Fibroblast of lung (primary cell): Measurements from ENCODE around the gene DENND1A. TPM values are rescaled to one million over a fixed set of nuclear protein-coding genes. Genes with fewer than 3 reads are reported as not detected.

Source experiments
- DNase-seq, 2 donors: peaks; one replicate each; pipeline versions ENCODE4 v3.0.0 to v3.0.0-alpha.2; 2010; ENCODE audit warnings: low read depth in 2 of 2
- H2AFZ ChIP-seq: 2 replicates; pipeline ENCODE4 v1.5.1; 2012; ENCODE audit warnings: low read length, control low read depth, inconsistent platforms
- H3K27ac ChIP-seq: 2 replicates; pipeline ENCODE4 v1.5.1; 2011; ENCODE audit warnings: low read length, control low read depth; ENCODE audit not compliant: insufficient read depth
- H3K27me3 ChIP-seq: 2 replicates; pipeline ENCODE4 v1.5.1; 2011; ENCODE audit warnings: mild to moderate bottlenecking, low read length; ENCODE audit not compliant: control insufficient read depth, insufficient read depth
- H3K36me3 ChIP-seq: 2 replicates; pipeline ENCODE4 v1.5.1; 2011; ENCODE audit warnings: low read length; ENCODE audit not compliant: control insufficient read depth, insufficient read depth
- H3K4me1 ChIP-seq: 2 replicates; pipeline ENCODE4 v1.5.1; 2011; ENCODE audit warnings: low read length; ENCODE audit not compliant: control insufficient read depth, insufficient read depth; ENCODE audit errors: extremely low read depth
- H3K4me2 ChIP-seq: 2 replicates; pipeline ENCODE4 v1.5.1; 2011; ENCODE audit warnings: low read length, control low read depth; ENCODE audit not compliant: insufficient read depth; ENCODE audit errors: extremely low read depth
- H3K4me3 ChIP-seq, 4 experiments: fragments of 200-600 bp in 1 of 4; sonication (generic) in 1 of 4; replicated peaks in 1 of 4; 2 replicates each; pipeline ENCODE4 v1.5.1; 2011 to 2016; ENCODE audit warnings: low read length in 4 of 4, low read depth in 3 of 4, mild to moderate bottlenecking in 3 of 4, control low read depth in 2 of 4, inconsistent platforms in 1 of 4, mixed read lengths in 1 of 4; ENCODE audit not compliant: insufficient read depth in 1 of 4; ENCODE audit errors: control extremely low read depth in 1 of 4
- H3K79me2 ChIP-seq: 2 replicates; pipeline ENCODE4 v1.5.1; 2012; ENCODE audit warnings: mild to moderate bottlenecking, low read length, inconsistent platforms; ENCODE audit not compliant: control insufficient read depth, insufficient read depth
- H3K9ac ChIP-seq: 2 replicates; pipeline ENCODE4 v1.5.1; 2011; ENCODE audit warnings: mild to moderate bottlenecking, low read length, control low read depth; ENCODE audit not compliant: insufficient read depth
- H3K9me3 ChIP-seq: 2 replicates; pipeline ENCODE4 v1.5.1; 2012; ENCODE audit warnings: low read depth, low read length; ENCODE audit not compliant: control insufficient read depth, insufficient read depth
- H4K20me1 ChIP-seq: 2 replicates; pipeline ENCODE4 v1.5.1; 2011; ENCODE audit warnings: low read length; ENCODE audit not compliant: control insufficient read depth, insufficient read depth; ENCODE audit errors: extremely low read depth
- CTCF ChIP-seq, 2 donors: IDR thresholded peaks in 1 of 2; conservative IDR thresholded peaks in 1 of 2; 1 replicate in 1 of 2; 2 replicates in 1 of 2; pipeline ENCODE4 v1.5.1; 2011 to 2012; ENCODE audit warnings: low read length in 2 of 2, control low read depth in 1 of 2, inconsistent platforms in 1 of 2, low read depth in 1 of 2, mild to moderate bottlenecking in 1 of 2
- EZH2 ChIP-seq: IDR thresholded peaks from 2 replicates; pipeline ENCODE4 v1.5.1; 2012; ENCODE audit warnings: low read length, control low read depth, mild to moderate bottlenecking; ENCODE audit errors: missing control alignments
- polyA plus RNA-seq, 2 donors: library from polyadenylated mRNA; depleted of rRNA in 1 of 2; stranded (reverse) in 1 of 2; unstranded in 1 of 2; fragments of >200 nt; gene quantifications; 2 replicates each; pipeline ENCODE4 v1.2.1, GENCODE V29; 2011 to 2012; ENCODE audit warnings: missing spikeins in 1 of 2
- total RNA-seq: library from RNA; depleted of rRNA; stranded (reverse); fragments of >200 nt; gene quantifications from 2 replicates; pipeline ENCODE4 v1.2.1, GENCODE V29; 2014

DENND1A gene
- total and polyA plus RNA-seq, 2 donors (not counting 1 experiment from before 2014, with no cell fraction given): 13.0 to 18.3 TPM

- Histone ChIP-seq H3K36me3 (no peaks in the 10 kb centered on the region), H3K9ac (no peak overlapping the region), H4K20me1 (no peaks in the 10 kb centered on the region), H3K27me3 (no peaks in the 10 kb centered on the region), H3K4me3 (no peak overlapping the region), H3K4me2 (no peak overlapping the region), H3K27ac (no peak overlapping the region), H2AFZ (no peak overlapping the region), H3K9me3 (no peaks in the 10 kb centered on the region), H3K4me1 (no peaks in the 10 kb centered on the region), H3K79me2 (no peaks in the 10 kb centered on the region)
- TF ChIP-seq CTCF (conservative IDR thresholded peaks at IDR 0.05 in 1 of 2, IDR thresholded peaks at IDR 0.05 in 1 of 2; ENCODE audit: low read depth in 1 of 2, low read length in 2 of 2) (no peak), EZH2 (no peak)
- DNase-seq: no peak
Measured at GRCh38 chr9:123851851-123852250, 78.1 kb downstream of the DENND1A start.

- H3K9ac ChIP-seq: no peak overlapping the region
- no peaks in the 10 kb centered on the region for H3K9me3 ChIP-seq
- no peaks in the 10 kb centered on the region for H3K36me3 ChIP-seq
- TF ChIP-seq CTCF (conservative IDR thresholded peaks at IDR 0.05 in 1 of 2, IDR thresholded peaks at IDR 0.05 in 1 of 2; ENCODE audit: low read depth in 1 of 2, low read length in 2 of 2): no peak
- no peaks in the 10 kb centered on the region for H3K27me3 ChIP-seq
- no peak overlapping the region for H3K27ac ChIP-seq
- no peak overlapping the region for H2AFZ ChIP-seq
- no peak overlapping the region for H3K4me2 ChIP-seq
- no peaks in the 10 kb centered on the region for H4K20me1 ChIP-seq
- H3K4me3 ChIP-seq: no peak overlapping the region
- H3K79me2 ChIP-seq: no peaks in the 10 kb centered on the region
- no peaks in the 10 kb centered on the region for H3K4me1 ChIP-seq
- no peak for DNase-seq
Measured at GRCh38 chr9:123848447-123849085, 81.4 kb downstream of the DENND1A start.

- Histone ChIP-seq H3K79me2 (no peaks in the 10 kb centered on the region), H3K36me3 (no peaks in the 10 kb centered on the region), H4K20me1 (no peaks in the 10 kb centered on the region), H3K27ac (no peak overlapping the region), H3K4me3 (no peak overlapping the region), H3K4me1 (no peaks in the 10 kb centered on the region), H3K9me3 (no peaks in the 10 kb centered on the region), H3K27me3 (no peaks in the 10 kb centered on the region), H3K9ac (no peak overlapping the region), H2AFZ (no peak overlapping the region), H3K4me2 (no peak overlapping the region)
- TF ChIP-seq CTCF (conservative IDR thresholded peaks at IDR 0.05 in 1 of 2, IDR thresholded peaks at IDR 0.05 in 1 of 2; ENCODE audit: low read depth in 1 of 2, low read length in 2 of 2) (no peak), EZH2 (no peak)
- no peak for DNase-seq
Measured at GRCh38 chr9:123846966-123847365, 83.0 kb downstream of the DENND1A start.
